HG03060 (cell line): ENCODE results near the gene PI4KA.

ENCODE experiments used
- ATAC-seq: cut with Tn5 transposase; IDR thresholded peaks from one replicate; pipeline ENCODE4 v1.9.1; 2021; ENCODE audit warnings: low read depth, moderate number of reproducible peaks; ENCODE audit not compliant: unreplicated experiment

PI4KA gene

GRCh38 chr22:20881869-20882815 lies 23.5 kb upstream of the PI4KA start:
- no peak for ATAC-seq

GRCh38 chr22:20881231-20881630 lies 22.6 kb upstream of the PI4KA start:
- ATAC-seq = no peak

GRCh38 chr22:20877715-20878114 lies 19.1 kb upstream of the PI4KA start:
- no peak for ATAC-seq

- no peak for ATAC-seq
Observed at GRCh38 chr22:20875296-20875695, 16.7 kb upstream of the PI4KA start.

GRCh38 chr22:20873214-20873613 lies 14.6 kb upstream of the PI4KA start:
- ATAC-seq = no peak

- ATAC-seq = no peak
Observed at GRCh38 chr22:20869234-20869633, 10.6 kb upstream of the PI4KA start.

GRCh38 chr22:20868025-20868962 lies 9.7 kb upstream of the PI4KA start:
- no peak for ATAC-seq

GRCh38 chr22:20867179-20868024 lies 8.8 kb upstream of the PI4KA start:
- no peak for ATAC-seq

GRCh38 chr22:20866736-20867135 lies 8.1 kb upstream of the PI4KA start:
- no peak for ATAC-seq

- ATAC-seq = no peak
Observed at GRCh38 chr22:20865875-20866445, 7.3 kb upstream of the PI4KA start.

- no peak for ATAC-seq
Observed at GRCh38 chr22:20865331-20865730, 6.7 kb upstream of the PI4KA start.

- ATAC-seq = no peak
Observed at GRCh38 chr22:20864186-20864908, 5.7 kb upstream of the PI4KA start.

GRCh38 chr22:20863366-20863765 lies 4.8 kb upstream of the PI4KA start:
- no peak for ATAC-seq

- no peak for ATAC-seq
Observed at GRCh38 chr22:20862540-20862939, 3.9 kb upstream of the PI4KA start.

- no peak for ATAC-seq
Observed at GRCh38 chr22:20859615-20860014, 1.0 kb upstream of the PI4KA start.

- peak; percentile 14 for ATAC-seq
Observed at GRCh38 chr22:20857838-20858614, 585 bp downstream of the PI4KA start.

- ATAC-seq = no peak
Observed at GRCh38 chr22:20857247-20857643, 1.4 kb downstream of the PI4KA start.

- ATAC-seq = no peak
Observed at GRCh38 chr22:20853236-20853660, 5.4 kb downstream of the PI4KA start.

GRCh38 chr22:20852503-20852902 lies 6.1 kb downstream of the PI4KA start:
- ATAC-seq = no peak
